H54 (cell line): ENCODE results near the gene CLEC18B.
"Not testable (repeated sequence)": the region's sequence is repeated elsewhere in the genome, so short reads cannot be mapped to it uniquely, and the experiment has no call there.

Source experiments
- DNase-seq: peaks from one replicate; pipeline ENCODE4 v3.0.0; 2011; ENCODE audit warnings: low spot score, mixed read lengths; ENCODE audit not compliant: insufficient read length
- FAIRE-seq: peaks from 3 replicates; lab custom pipeline; 2011; peaks lifted over from hg19 to GRCh38; lab: Jason Lieb, UNC
- POLR2A ChIP-seq: IDR thresholded peaks from 2 replicates; pipeline ENCODE4 v1.6.1; 2011; ENCODE audit warnings: low read depth, mild to moderate bottlenecking, low read length

Gene CLEC18B

DNA sequence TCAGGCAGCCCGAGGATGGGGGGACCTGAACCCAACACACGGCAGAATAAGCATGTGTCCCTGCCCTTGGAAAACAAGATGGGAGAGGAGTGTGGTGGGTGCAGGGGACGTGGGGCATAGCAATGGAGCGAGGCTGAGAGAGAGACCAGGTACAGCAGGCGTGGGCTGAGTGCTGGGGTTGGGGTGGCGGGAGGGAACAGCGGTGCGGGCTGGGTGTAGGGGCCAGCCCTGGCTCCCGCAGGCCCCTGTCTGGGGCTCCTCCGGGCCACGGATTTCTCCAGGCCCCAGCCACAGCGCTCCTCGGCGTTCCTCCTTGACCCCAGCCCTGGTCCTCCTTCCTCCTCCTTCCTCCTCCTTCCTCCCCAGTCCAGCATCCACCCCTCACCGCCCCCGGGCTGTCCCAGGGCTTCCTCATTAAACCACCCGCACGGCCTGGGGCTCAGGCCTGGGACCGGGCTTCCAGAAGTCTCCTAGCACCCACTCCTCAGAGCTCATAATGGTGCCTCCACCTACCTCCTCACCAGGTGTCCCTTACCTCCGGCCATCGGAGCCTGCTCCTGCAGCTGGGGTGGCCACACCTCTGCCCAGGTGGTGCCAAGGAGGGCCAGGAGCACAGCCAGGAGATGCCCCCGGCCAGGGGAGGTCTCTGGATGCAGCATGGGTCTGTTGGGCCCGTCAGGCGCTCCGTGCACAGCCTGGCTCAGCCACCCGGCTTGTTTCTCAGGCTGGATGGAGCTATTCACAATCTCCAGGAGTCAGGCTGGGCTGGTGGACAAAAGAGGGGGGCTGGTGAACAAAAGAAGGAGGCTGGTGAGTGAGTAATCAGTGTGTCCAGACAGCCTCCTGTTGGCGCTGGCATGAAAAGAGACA lies at the start of gene CLEC18B:
TSS of gene CLEC18B (minus strand) at position 867 of the 870 bp plus-strand sequence. CDS start at position 659, 208 bp downstream.
- DNase-seq, FAIRE-seq: not testable (repeated sequence)

- FAIRE-seq (no peak), DNase-seq (no peak)
- TF ChIP-seq POLR2A: no peak
Observed at GRCh38 chr16:74469946-74470478, 48.7 kb upstream of the CLEC18B start.

- no peak for TF ChIP-seq POLR2A
- no peak for DNase-seq
- no peak for FAIRE-seq
Observed at GRCh38 chr16:74468807-74469525, 47.7 kb upstream of the CLEC18B start.

GRCh38 chr16:74466872-74467271 lies 45.6 kb upstream of the CLEC18B start:
- FAIRE-seq (no peak), DNase-seq (no peak)
- no peak for TF ChIP-seq POLR2A

GRCh38 chr16:74465851-74466685 lies 44.8 kb upstream of the CLEC18B start:
- FAIRE-seq (no peak), DNase-seq (no peak)
- no peak for TF ChIP-seq POLR2A

- TF ChIP-seq POLR2A: no peak
Observed at GRCh38 chr16:74465281-74465680, 44.0 kb upstream of the CLEC18B start.

DNA sequence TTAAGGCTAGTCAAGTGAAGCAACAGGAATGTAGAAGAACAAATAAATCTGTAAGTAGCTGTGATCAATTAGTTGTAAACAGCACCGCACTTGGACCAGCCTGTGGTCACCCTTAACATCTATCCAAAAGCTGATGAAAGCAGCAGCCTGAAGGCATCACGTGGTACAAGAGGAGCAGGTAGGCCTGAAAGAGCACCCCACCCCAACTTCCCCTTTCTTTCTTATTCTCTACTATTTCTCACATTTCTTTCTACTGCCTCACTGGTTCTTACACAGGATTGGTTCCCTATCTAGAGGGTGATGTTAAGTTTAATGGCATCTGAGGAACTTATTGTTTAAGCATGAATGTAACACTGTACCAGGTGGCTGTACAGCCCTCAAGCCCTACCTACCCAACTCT lies 42.6 kb upstream of the CLEC18B start:
- no peak for TF ChIP-seq POLR2A
- DNase-seq (no peak), FAIRE-seq (no peak)

More at GRCh38 chr16:74465281-74465680, 44.0 kb upstream of the CLEC18B start:
- DNase-seq (no peak), FAIRE-seq (no peak)

- no peak for FAIRE-seq
- TF ChIP-seq POLR2A: no peak
- no peak for DNase-seq
Observed at GRCh38 chr16:74462361-74462760, 41.1 kb upstream of the CLEC18B start.

GRCh38 chr16:74461826-74462225 lies 40.5 kb upstream of the CLEC18B start:
- no peak for FAIRE-seq
- no peak for DNase-seq
- TF ChIP-seq POLR2A: no peak

DNA sequence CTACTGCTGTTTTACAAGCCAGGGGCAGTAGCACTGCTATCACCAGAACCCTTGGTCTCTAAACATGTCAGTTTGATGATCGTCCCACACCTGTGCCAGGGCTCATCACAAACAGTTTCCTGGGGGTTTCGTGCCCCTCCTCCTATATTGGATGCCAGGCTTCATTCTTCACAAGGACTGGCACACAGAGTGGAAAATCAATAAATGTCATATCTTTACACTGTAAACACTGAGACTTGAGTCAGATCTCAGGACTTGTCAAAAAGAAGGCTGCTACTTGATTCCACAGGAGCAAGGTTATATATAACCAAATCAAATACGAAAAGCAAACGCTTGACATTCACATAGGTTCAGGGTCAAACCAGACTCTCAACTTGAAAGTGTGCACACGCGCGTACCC lies 39.3 kb upstream of the CLEC18B start:
- no peak for TF ChIP-seq POLR2A
- DNase-seq (no peak), FAIRE-seq (no peak)

GRCh38 chr16:74456290-74456625 lies 35.0 kb upstream of the CLEC18B start:
- DNase-seq (no peak), FAIRE-seq (no peak)
- TF ChIP-seq POLR2A: no peak

DNA sequence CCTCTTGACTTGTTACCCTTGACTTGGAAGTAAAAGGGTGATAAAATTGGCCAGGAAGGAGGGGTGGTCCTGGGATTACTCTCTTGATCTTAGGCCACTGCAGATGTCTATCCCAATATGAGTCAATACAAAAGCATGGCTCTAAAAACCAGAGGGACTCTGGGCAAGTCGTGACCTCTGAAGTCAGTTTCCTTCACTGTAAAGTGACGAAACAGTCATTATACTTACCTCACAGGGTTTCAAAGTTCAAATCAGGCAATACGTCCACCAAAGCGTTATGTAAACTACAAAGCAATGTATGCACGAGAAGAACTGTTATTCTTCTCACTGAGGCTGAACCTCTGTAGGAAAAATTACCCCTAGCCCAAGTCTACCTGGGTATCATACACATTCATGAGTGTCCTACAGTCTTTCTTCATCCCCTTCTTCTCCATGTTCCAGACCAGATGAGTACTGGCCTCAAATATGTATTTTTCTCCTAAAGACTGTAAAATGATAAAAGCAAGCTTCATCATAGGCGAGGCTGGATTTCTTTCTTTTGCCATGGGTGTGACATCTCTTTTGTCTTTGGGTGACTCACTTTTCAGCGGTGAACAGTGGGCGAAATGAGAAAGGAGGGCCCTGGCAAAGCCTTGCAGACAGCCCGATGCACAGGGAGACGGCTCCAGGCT lies 34.5 kb upstream of the CLEC18B start:
- TF ChIP-seq POLR2A: no peak
- no peak for FAIRE-seq
- DNase-seq: no peak

DNA sequence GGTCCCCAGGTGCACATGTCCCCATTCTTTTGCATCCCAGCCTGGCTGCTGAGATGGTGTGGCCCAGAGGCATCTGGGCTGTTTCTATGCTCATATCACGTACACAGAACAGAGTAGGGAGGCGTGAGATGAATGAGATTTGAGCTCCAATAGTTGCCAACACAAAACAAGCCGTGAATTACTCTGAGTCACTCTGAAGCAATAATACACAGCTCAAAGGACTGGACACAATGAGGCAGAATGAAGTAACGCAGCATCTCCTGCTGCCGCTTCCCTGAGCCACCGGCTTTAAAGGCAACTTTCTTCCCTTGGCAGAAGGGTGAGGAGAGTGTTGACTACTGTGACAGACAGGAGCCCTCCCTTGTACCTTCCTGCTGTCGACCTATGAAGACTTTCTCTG lies 33.9 kb upstream of the CLEC18B start:
- TF ChIP-seq POLR2A: no peak
- DNase-seq: no peak
- no peak for FAIRE-seq
